Fibroblast of lung (primary cell): ENCODE results near the gene PGAM2. TPM values are rescaled to one million over a fixed set of nuclear protein-coding genes. Genes with fewer than 3 reads are reported as not detected.

Experiments
- DNase-seq, 2 donors: peaks; one replicate each; pipeline versions ENCODE4 v3.0.0 to v3.0.0-alpha.2; 2010; ENCODE audit warnings: low read depth in 2 of 2
- H2AFZ ChIP-seq: 2 replicates; pipeline ENCODE4 v1.5.1; 2012; ENCODE audit warnings: low read length, control low read depth, inconsistent platforms
- H3K27ac ChIP-seq: 2 replicates; pipeline ENCODE4 v1.5.1; 2011; ENCODE audit warnings: low read length, control low read depth; ENCODE audit not compliant: insufficient read depth
- H3K27me3 ChIP-seq: 2 replicates; pipeline ENCODE4 v1.5.1; 2011; ENCODE audit warnings: mild to moderate bottlenecking, low read length; ENCODE audit not compliant: control insufficient read depth, insufficient read depth
- H3K36me3 ChIP-seq: 2 replicates; pipeline ENCODE4 v1.5.1; 2011; ENCODE audit warnings: low read length; ENCODE audit not compliant: control insufficient read depth, insufficient read depth
- H3K4me1 ChIP-seq: 2 replicates; pipeline ENCODE4 v1.5.1; 2011; ENCODE audit warnings: low read length; ENCODE audit not compliant: control insufficient read depth, insufficient read depth; ENCODE audit errors: extremely low read depth
- H3K4me2 ChIP-seq: 2 replicates; pipeline ENCODE4 v1.5.1; 2011; ENCODE audit warnings: low read length, control low read depth; ENCODE audit not compliant: insufficient read depth; ENCODE audit errors: extremely low read depth
- H3K4me3 ChIP-seq, 4 experiments: fragments of 200-600 bp in 1 of 4; sonication (generic) in 1 of 4; replicated peaks in 1 of 4; 2 replicates each; pipeline ENCODE4 v1.5.1; 2011 to 2016; ENCODE audit warnings: low read length in 4 of 4, low read depth in 3 of 4, mild to moderate bottlenecking in 3 of 4, control low read depth in 2 of 4, inconsistent platforms in 1 of 4, mixed read lengths in 1 of 4; ENCODE audit not compliant: insufficient read depth in 1 of 4; ENCODE audit errors: control extremely low read depth in 1 of 4
- H3K79me2 ChIP-seq: 2 replicates; pipeline ENCODE4 v1.5.1; 2012; ENCODE audit warnings: mild to moderate bottlenecking, low read length, inconsistent platforms; ENCODE audit not compliant: control insufficient read depth, insufficient read depth
- H3K9ac ChIP-seq: 2 replicates; pipeline ENCODE4 v1.5.1; 2011; ENCODE audit warnings: mild to moderate bottlenecking, low read length, control low read depth; ENCODE audit not compliant: insufficient read depth
- H3K9me3 ChIP-seq: 2 replicates; pipeline ENCODE4 v1.5.1; 2012; ENCODE audit warnings: low read depth, low read length; ENCODE audit not compliant: control insufficient read depth, insufficient read depth
- H4K20me1 ChIP-seq: 2 replicates; pipeline ENCODE4 v1.5.1; 2011; ENCODE audit warnings: low read length; ENCODE audit not compliant: control insufficient read depth, insufficient read depth; ENCODE audit errors: extremely low read depth
- EZH2 ChIP-seq: IDR thresholded peaks from 2 replicates; pipeline ENCODE4 v1.5.1; 2012; ENCODE audit warnings: low read length, control low read depth, mild to moderate bottlenecking; ENCODE audit errors: missing control alignments
- polyA plus RNA-seq, 2 donors: library from polyadenylated mRNA; depleted of rRNA in 1 of 2; stranded (reverse) in 1 of 2; unstranded in 1 of 2; fragments of >200 nt; gene quantifications; 2 replicates each; pipeline ENCODE4 v1.2.1, GENCODE V29; 2011 to 2012; ENCODE audit warnings: missing spikeins in 1 of 2
- total RNA-seq: library from RNA; depleted of rRNA; stranded (reverse); fragments of >200 nt; gene quantifications from 2 replicates; pipeline ENCODE4 v1.2.1, GENCODE V29; 2014
- TF ChIP-seq, protein P1 (sequence below), 2 donors: IDR thresholded peaks in 1 of 2; conservative IDR thresholded peaks in 1 of 2; 1 replicate in 1 of 2; 2 replicates in 1 of 2; pipeline ENCODE4 v1.5.1; 2011 to 2012; ENCODE audit warnings: low read length in 2 of 2, control low read depth in 1 of 2, inconsistent platforms in 1 of 2, low read depth in 1 of 2, mild to moderate bottlenecking in 1 of 2

PGAM2 gene
- total and polyA plus RNA-seq, 2 donors (not counting 1 experiment from before 2014, with no cell fraction given), result 0.33 TPM; not detected in 1

DNA sequence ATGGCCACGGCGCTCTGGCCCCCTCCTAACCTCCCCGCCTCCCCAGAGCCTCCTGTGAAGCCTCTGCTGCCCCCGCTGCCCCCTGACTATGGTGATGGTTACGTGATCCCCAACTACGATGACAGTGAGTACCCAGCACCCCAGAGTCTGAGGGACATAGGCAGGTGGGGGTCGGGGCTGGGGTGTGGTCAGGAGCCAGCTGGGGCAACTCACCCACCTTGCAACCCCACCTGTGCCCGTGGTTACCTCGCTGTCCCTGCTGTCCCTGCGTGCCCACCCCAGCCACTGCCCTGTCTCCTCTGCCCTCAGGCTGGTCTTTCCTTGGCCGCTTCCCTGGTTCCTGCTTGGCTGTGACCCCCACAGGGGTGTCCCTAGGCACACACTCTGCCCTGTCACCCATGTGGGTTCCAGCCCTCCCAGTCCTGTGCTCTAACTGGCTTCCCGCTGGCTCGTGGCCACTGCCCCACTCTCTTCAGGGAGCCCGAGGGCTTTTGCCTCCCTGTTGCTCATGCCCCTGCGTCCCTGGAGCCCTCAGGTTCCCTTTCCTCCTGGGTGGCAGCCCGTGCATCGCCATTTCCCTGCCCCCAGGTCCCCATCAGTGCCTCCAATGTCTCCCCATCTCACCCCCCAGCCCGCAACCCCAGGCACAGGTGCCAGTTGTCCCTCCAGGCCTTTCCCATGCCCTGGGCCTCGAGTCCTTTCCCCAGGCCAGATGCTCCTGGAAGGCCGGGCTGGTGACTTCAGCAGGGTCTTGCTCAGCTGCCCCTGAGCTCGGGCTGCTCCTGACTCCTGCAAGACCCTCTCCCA lies 42.8 kb upstream of the PGAM2 start:
- Histone ChIP-seq H3K4me3 (no peak overlapping the region), H3K9ac (no peak overlapping the region), H3K4me1 (peaks cover 11% of the 10 kb centered on the region), H3K79me2 (no peaks in the 10 kb centered on the region), H3K36me3 (peaks cover 23% of the 10 kb centered on the region), H4K20me1 (no peaks in the 10 kb centered on the region), H3K27me3 (no peaks in the 10 kb centered on the region), H2AFZ (no peak overlapping the region), H3K9me3 (no peaks in the 10 kb centered on the region), H3K4me2 (no peak overlapping the region), H3K27ac (no peak overlapping the region)
- TF ChIP-seq EZH2, result no peak
- TF ChIP-seq, protein P1, sequence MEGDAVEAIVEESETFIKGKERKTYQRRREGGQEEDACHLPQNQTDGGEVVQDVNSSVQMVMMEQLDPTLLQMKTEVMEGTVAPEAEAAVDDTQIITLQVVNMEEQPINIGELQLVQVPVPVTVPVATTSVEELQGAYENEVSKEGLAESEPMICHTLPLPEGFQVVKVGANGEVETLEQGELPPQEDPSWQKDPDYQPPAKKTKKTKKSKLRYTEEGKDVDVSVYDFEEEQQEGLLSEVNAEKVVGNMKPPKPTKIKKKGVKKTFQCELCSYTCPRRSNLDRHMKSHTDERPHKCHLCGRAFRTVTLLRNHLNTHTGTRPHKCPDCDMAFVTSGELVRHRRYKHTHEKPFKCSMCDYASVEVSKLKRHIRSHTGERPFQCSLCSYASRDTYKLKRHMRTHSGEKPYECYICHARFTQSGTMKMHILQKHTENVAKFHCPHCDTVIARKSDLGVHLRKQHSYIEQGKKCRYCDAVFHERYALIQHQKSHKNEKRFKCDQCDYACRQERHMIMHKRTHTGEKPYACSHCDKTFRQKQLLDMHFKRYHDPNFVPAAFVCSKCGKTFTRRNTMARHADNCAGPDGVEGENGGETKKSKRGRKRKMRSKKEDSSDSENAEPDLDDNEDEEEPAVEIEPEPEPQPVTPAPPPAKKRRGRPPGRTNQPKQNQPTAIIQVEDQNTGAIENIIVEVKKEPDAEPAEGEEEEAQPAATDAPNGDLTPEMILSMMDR (conservative IDR thresholded peaks at IDR 0.05 in 1 of 2, IDR thresholded peaks at IDR 0.05 in 1 of 2; ENCODE audit: low read depth in 1 of 2, low read length in 2 of 2), result no peak
- DNase-seq, result no peak

- peak overlapping the region in 1 of 4 experiments; percentile 87 for H3K4me3 ChIP-seq
- no peaks in the 10 kb centered on the region for H3K9me3 ChIP-seq
- no peak overlapping the region for H3K9ac ChIP-seq
- no peaks in the 10 kb centered on the region for H3K79me2 ChIP-seq
- no peaks in the 10 kb centered on the region for H4K20me1 ChIP-seq
- peaks cover 16% of the 10 kb centered on the region for H3K36me3 ChIP-seq
- H2AFZ ChIP-seq, result no peak overlapping the region
- peaks cover 15% of the 10 kb centered on the region for H3K4me1 ChIP-seq
- H3K4me2 ChIP-seq, result no peak overlapping the region
- H3K27ac ChIP-seq, result no peak overlapping the region
- no peak for DNase-seq
- TF ChIP-seq, protein P1 (conservative IDR thresholded peaks at IDR 0.05 in 1 of 2, IDR thresholded peaks at IDR 0.05 in 1 of 2; ENCODE audit: low read depth in 1 of 2, low read length in 2 of 2), result no peak
- TF ChIP-seq EZH2, result no peak
- no peaks in the 10 kb centered on the region for H3K27me3 ChIP-seq
Measured at GRCh38 chr7:44107116-44107960, 42.0 kb upstream of the PGAM2 start.
